Upper lobe of right lung (tissue), 1 donor: ENCODE measurements around the gene MAN1B1. TPM values are rescaled to one million over a fixed set of nuclear protein-coding genes. Genes with fewer than 3 reads are reported as not detected.
A peak's percentile ranks its signal among the peaks of the same experiment; 100 is the strongest.

ENCODE experiments used
- ATAC-seq: fragments of 200-7000 bp; cut with Tn5 transposase; one replicate; pipeline ENCODE4 v1.9.1; 2020; ENCODE audit warnings: mild to moderate bottlenecking, moderate library complexity
- DNase-seq: peaks from one replicate; pipeline ENCODE4 v3.0.0-alpha.2; 2020
- H3K27ac ChIP-seq: fragments of 200-600 bp; one replicate; pipeline ENCODE4 v1.8.0; 2022
- H3K27me3 ChIP-seq: fragments of 200-600 bp; one replicate; pipeline ENCODE4 v1.8.0; 2022; ENCODE audit warnings: mild to moderate bottlenecking
- H3K36me3 ChIP-seq: fragments of 200-600 bp; one replicate; pipeline ENCODE4 v1.8.0; 2022
- H3K4me1 ChIP-seq: fragments of 200-600 bp; one replicate; pipeline ENCODE4 v1.8.0; 2022
- H3K4me3 ChIP-seq: fragments of 200-600 bp; one replicate; pipeline ENCODE4 v1.8.0; 2022; ENCODE audit warnings: mild to moderate bottlenecking
- H3K9me3 ChIP-seq: fragments of 200-600 bp; one replicate; pipeline ENCODE4 v1.8.0; 2022
- intact Hi-C: fragments of 100-400 bp; cut with DNase I; formaldehyde crosslinking; loops from one replicate; pipeline ENCODE4 v1.11.0; 2022
- total RNA-seq: library from RNA; stranded (reverse); fragmentation: NEBNext Ultra II Directional; extraction: Animal tissue kit (Norgen Biotek cat#: 25700); gene quantifications from one replicate; pipeline ENCODE4 v1.2.1, GENCODE V29; 2021
- TF ChIP-seq, protein P1 (sequence below): fragments of 200-600 bp; IDR thresholded peaks from one replicate; pipeline ENCODE4 v1.8.0; 2022; ENCODE audit warnings: antibody characterized with exemption
- donor health status: DM: no; HTN: yes; CAD: no; lungs with severe emphysema.

MAN1B1 gene
- total RNA-seq, 1 donor from 2014 or later = 39.4 TPM

GRCh38 chr9:137040568-137040967, 46.2 kb upstream of the MAN1B1 start:
- Histone ChIP-seq H3K9me3 (no peaks in the 10 kb centered on the region), H3K4me3 (peak overlapping the region; percentile 10), H3K36me3 (no peaks in the 10 kb centered on the region), H3K27me3 (peaks cover 9% of the 10 kb centered on the region), H3K27ac (peak overlapping the region; percentile 30), H3K4me1 (peaks cover 15% of the 10 kb centered on the region)
- ATAC-seq (no peak), DNase-seq (no peak)
- intact Hi-C loops = no loop called here
- TF ChIP-seq, protein P1, sequence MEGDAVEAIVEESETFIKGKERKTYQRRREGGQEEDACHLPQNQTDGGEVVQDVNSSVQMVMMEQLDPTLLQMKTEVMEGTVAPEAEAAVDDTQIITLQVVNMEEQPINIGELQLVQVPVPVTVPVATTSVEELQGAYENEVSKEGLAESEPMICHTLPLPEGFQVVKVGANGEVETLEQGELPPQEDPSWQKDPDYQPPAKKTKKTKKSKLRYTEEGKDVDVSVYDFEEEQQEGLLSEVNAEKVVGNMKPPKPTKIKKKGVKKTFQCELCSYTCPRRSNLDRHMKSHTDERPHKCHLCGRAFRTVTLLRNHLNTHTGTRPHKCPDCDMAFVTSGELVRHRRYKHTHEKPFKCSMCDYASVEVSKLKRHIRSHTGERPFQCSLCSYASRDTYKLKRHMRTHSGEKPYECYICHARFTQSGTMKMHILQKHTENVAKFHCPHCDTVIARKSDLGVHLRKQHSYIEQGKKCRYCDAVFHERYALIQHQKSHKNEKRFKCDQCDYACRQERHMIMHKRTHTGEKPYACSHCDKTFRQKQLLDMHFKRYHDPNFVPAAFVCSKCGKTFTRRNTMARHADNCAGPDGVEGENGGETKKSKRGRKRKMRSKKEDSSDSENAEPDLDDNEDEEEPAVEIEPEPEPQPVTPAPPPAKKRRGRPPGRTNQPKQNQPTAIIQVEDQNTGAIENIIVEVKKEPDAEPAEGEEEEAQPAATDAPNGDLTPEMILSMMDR = no peak

DNA sequence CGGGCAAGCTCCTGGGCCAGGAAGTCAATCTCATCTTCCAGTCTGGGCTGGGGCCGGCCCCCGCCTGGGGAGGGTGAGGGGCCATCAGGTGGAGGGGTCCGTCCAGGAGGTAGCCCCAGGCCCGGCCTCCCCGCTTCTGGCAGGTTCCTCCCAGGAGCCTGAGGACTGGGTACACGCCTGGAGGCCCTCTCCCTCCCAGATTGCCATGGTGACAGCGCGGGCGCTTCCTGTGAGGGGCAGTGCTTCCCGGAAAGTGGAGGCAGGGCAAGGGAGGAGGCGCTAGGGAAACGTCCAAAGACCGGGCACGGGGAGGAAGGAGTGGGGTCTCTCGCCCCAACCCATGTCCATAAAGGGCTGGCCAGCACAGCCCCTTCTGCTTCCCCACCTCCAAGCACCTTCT, 45.7 kb upstream of the MAN1B1 start:
- H3K4me3 ChIP-seq = peak overlapping the region; percentile 10
- peak; percentile 3 for ATAC-seq
- H3K9me3 ChIP-seq = no peaks in the 10 kb centered on the region
- H3K27me3 ChIP-seq = peaks cover 9% of the 10 kb centered on the region
- H3K36me3 ChIP-seq = no peaks in the 10 kb centered on the region
- intact Hi-C loops = no loop called here
- TF ChIP-seq, protein P1 = no peak
- peaks cover 18% of the 10 kb centered on the region for H3K4me1 ChIP-seq
- H3K27ac ChIP-seq = peak overlapping the region; percentile 30
- no peak for DNase-seq

DNA sequence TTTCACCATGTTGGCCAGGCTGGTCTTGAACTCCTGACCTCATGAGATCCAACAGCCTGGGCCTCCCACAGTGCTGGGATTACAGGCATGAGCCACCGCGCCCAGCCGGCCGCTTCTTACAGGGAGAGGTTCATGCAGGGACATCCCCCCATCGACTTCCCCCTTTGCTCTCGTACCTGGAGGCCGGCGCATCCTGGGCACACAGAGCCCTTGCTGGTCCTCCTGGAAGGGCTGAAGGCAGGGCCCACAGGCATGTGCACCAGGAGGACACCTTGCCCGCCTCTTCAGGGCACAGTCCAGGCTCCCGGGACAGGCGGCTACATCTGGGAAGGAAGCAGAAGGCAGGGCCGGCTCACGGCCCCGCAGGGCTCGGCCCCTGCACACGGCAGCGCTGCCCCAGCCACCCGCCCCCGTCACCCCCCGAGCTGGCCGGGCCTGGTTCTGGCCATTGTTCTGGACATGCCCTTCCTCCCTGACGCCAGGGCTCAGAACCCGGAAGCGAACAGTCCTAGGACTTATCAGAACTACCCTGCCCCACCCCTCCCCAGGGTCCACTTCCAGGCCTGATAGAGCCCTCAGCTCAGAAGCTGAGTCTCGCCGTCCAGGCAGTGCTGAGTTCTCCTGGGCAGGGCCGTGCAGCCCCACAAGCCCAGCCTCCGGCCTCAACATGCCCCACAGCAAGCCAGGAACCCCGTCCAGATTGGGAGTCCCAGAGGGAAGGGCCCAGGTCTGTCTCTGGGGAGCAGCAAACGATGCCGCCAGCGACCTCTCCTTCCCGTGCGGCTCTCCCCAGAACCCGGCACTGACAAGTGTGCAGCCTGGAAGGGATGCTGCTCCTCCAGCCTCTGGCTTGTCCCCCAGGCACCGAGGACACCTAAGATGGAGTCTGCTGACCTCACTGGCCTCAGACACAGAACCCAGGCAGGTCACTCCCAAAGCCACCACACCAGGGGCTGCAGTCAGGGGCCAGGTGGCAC, 43.7 kb upstream of the MAN1B1 start:
- Histone ChIP-seq H3K4me1 (peaks cover 23% of the 10 kb centered on the region), H3K27ac (peak overlapping the region; percentile 65), H3K27me3 (peaks cover 18% of the 10 kb centered on the region), H3K4me3 (peak overlapping the region; percentile 64), H3K9me3 (no peaks in the 10 kb centered on the region), H3K36me3 (no peaks in the 10 kb centered on the region)
- ATAC-seq (peak; percentile 18), DNase-seq (no peak)
- intact Hi-C loops = no loop called here
- TF ChIP-seq, protein P1 = no peak

DNA sequence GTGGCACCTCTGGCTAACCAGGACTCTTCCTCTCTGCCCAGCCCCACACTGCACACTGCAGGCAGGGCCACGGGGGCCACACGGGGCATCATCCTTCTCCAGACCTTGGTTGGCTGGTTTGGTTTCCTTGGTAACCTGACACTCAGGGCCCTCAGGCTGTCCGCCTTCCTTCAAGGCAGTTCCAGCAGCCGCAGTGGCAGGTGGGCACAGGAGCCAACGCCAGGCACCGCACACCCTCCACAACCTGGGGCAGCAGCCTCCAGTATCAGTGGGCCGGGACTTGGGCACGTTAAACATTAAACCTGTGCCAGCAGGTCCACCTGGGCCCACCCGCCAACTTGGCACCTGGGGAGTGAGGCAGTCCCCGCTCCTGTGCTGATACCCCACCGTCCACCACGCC, 42.7 kb upstream of the MAN1B1 start:
- DNase-seq = no peak
- peaks cover 23% of the 10 kb centered on the region for H3K4me1 ChIP-seq
- peak overlapping the region; percentile 65 for H3K27ac ChIP-seq
- peaks cover 26% of the 10 kb centered on the region for H3K27me3 ChIP-seq
- TF ChIP-seq, protein P1 = no peak
- peak overlapping the region; percentile 64 for H3K4me3 ChIP-seq
- intact Hi-C loops = no loop called here
- no peaks in the 10 kb centered on the region for H3K9me3 ChIP-seq
- no peak for ATAC-seq
- no peaks in the 10 kb centered on the region for H3K36me3 ChIP-seq

- peaks cover 23% of the 10 kb centered on the region for H3K4me1 ChIP-seq
- H3K27ac ChIP-seq = peak overlapping the region; percentile 66
- no peaks in the 10 kb centered on the region for H3K36me3 ChIP-seq
- peak overlapping the region; percentile 64 for H3K4me3 ChIP-seq
- ATAC-seq (peak; percentile 27), DNase-seq (no peak)
- H3K9me3 ChIP-seq = no peaks in the 10 kb centered on the region
- TF ChIP-seq, protein P1 = no peak
- intact Hi-C loops = no loop called here
- H3K27me3 ChIP-seq = peaks cover 32% of the 10 kb centered on the region
Measured at GRCh38 chr9:137044502-137045177, 42.1 kb upstream of the MAN1B1 start.
